Suprapubic skin (tissue), 4 donors: ENCODE results near the gene DPM2.

Source experiments
- POLR2A ChIP-seq, 2 donors: fragments of 450-650 bp; IDR thresholded peaks; one replicate each; pipeline ENCODE4 v1.6.1; 2017; ENCODE audit warnings: antibody characterized with exemption in 2 of 2, mild to moderate bottlenecking in 2 of 2, moderate library complexity in 2 of 2
- POLR2AphosphoS5 ChIP-seq, 3 donors: sonication (generic); formaldehyde crosslinking; IDR thresholded peaks; one replicate each; pipeline ENCODE4 v1.6.1; 2017; ENCODE audit warnings: antibody characterized with exemption in 3 of 3
- TF ChIP-seq, protein P1 (sequence below), 2 donors: fragments of 200-600 bp in 1 of 2; fragments of 450-650 bp in 1 of 2; sonication (generic) in 1 of 2; IDR thresholded peaks; one replicate each; pipeline ENCODE4 v1.5.1; 2016 to 2019; ENCODE audit warnings: antibody characterized with exemption in 2 of 2, mild to moderate bottlenecking in 1 of 2, moderate library complexity in 1 of 2

GRCh38 chr9:127985011-127985410 lies 47.4 kb upstream of the DPM2 start:
- TF ChIP-seq POLR2AphosphoS5 (IDR thresholded peaks at IDR 0.05) (no peak), POLR2A (IDR thresholded peaks at IDR 0.05) (no peak)
- TF ChIP-seq, protein P1, sequence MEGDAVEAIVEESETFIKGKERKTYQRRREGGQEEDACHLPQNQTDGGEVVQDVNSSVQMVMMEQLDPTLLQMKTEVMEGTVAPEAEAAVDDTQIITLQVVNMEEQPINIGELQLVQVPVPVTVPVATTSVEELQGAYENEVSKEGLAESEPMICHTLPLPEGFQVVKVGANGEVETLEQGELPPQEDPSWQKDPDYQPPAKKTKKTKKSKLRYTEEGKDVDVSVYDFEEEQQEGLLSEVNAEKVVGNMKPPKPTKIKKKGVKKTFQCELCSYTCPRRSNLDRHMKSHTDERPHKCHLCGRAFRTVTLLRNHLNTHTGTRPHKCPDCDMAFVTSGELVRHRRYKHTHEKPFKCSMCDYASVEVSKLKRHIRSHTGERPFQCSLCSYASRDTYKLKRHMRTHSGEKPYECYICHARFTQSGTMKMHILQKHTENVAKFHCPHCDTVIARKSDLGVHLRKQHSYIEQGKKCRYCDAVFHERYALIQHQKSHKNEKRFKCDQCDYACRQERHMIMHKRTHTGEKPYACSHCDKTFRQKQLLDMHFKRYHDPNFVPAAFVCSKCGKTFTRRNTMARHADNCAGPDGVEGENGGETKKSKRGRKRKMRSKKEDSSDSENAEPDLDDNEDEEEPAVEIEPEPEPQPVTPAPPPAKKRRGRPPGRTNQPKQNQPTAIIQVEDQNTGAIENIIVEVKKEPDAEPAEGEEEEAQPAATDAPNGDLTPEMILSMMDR (IDR thresholded peaks at IDR 0.05) = no peak
